Endothelial cell of umbilical vein (primary cell): ENCODE measurements around the gene GTF2H4. TPM values are rescaled to one million over a fixed set of nuclear protein-coding genes. Genes with fewer than 3 reads are reported as not detected.

Experiments used
- BruUV-seq: library from RNA; stranded (reverse); fragments of 400-500 nt; replicated peaks from 2 replicates; lab custom pipeline; 2021; lab: Mats Ljungman, UMichigan
- CTCF ChIA-PET: fragments of 300-600, 350-600 bp; sonication (Branson Sonifier 250); formaldehyde crosslinking; loops from one replicate; lab custom pipeline; 2021; ENCODE audit warnings: antibody characterized with exemption, inconsistent platforms; lab: Charles Lee
- POLR2A ChIA-PET: fragments of 300-600, 350-600 bp; sonication (Branson Sonifier 250); formaldehyde crosslinking; loops from one replicate; lab custom pipeline; 2021; ENCODE audit warnings: antibody characterized with exemption, inconsistent platforms; lab: Charles Lee
- DNase-seq: peaks from one replicate; pipeline ENCODE4 v3.0.0-alpha.2; 2011; ENCODE audit warnings: low read depth, low spot score
- FAIRE-seq: peaks from 2 replicates; lab custom pipeline; 2011; peaks lifted over from hg19 to GRCh38; lab: Jason Lieb, UNC
- H2AFZ ChIP-seq: 2 replicates; pipeline ENCODE4 v1.6.0; 2012; ENCODE audit warnings: low read depth, low read length, control low read depth, inconsistent platforms
- H3K27ac ChIP-seq: 2 replicates; pipeline ENCODE4 v1.5.1; 2011; ENCODE audit warnings: low read depth, mild to moderate bottlenecking, control low read depth, low read length, moderate library complexity; ENCODE audit not compliant: insufficient read depth
- H3K27me3 ChIP-seq, 2 experiments: 2 replicates each; pipeline versions ENCODE4 v1.6.0 to v1.6.1; 2011; ENCODE audit warnings: low read length in 2 of 2, mixed read lengths in 1 of 2; ENCODE audit not compliant: control insufficient read depth in 2 of 2, insufficient read depth in 2 of 2
- H3K36me3 ChIP-seq, 2 experiments: 2 replicates in 1 of 2; 3 replicates in 1 of 2; pipeline ENCODE4 v1.5.1; 2011; ENCODE audit warnings: low read length in 2 of 2, mild to moderate bottlenecking in 1 of 2, moderate library complexity in 1 of 2; ENCODE audit not compliant: control insufficient read depth in 2 of 2, insufficient read depth in 2 of 2; ENCODE audit errors: extremely low read depth in 1 of 2
- H3K4me1 ChIP-seq: 3 replicates; pipeline ENCODE4 v1.5.1; 2011; ENCODE audit warnings: mild to moderate bottlenecking, low read length; ENCODE audit not compliant: control insufficient read depth, insufficient read depth; ENCODE audit errors: extremely low read depth
- H3K4me2 ChIP-seq: 2 replicates; pipeline ENCODE4 v1.6.1; 2011; ENCODE audit warnings: low read length, control low read depth, mixed read lengths; ENCODE audit not compliant: insufficient read depth
- H3K4me3 ChIP-seq, 3 experiments: fragments of 200-600 bp in 1 of 3; sonication (generic), shearing (Covaris generic) in 1 of 3; replicated peaks in 1 of 3; 2 replicates each; pipeline ENCODE4 v1.5.1; 2011 to 2016; ENCODE audit warnings: control low read depth in 3 of 3, low read length in 3 of 3, mild to moderate bottlenecking in 2 of 3, inconsistent platforms in 1 of 3, low read depth in 1 of 3, moderate library complexity in 1 of 3; ENCODE audit not compliant: insufficient read depth in 1 of 3
- H3K79me2 ChIP-seq: 2 replicates; pipeline ENCODE4 v1.6.0; 2012; ENCODE audit warnings: low read length, inconsistent platforms; ENCODE audit not compliant: control insufficient read depth, insufficient read depth
- H3K9ac ChIP-seq: replicated peaks from 2 replicates; pipeline ENCODE3; 2011; ENCODE audit warnings: low read length, control low read depth; ENCODE audit not compliant: insufficient read depth; ENCODE audit errors: extremely low read depth
- H3K9me1 ChIP-seq: replicated peaks from 3 replicates; pipeline ENCODE4 v1.6.0; 2011; ENCODE audit warnings: mild to moderate bottlenecking, low read length; ENCODE audit not compliant: control insufficient read depth, insufficient read depth; ENCODE audit errors: extremely low read depth
- H3K9me3 ChIP-seq: replicated peaks from 2 replicates; pipeline ENCODE4 v1.5.1; 2012; ENCODE audit warnings: low read length, inconsistent platforms; ENCODE audit not compliant: control insufficient read depth, insufficient read depth
- H4K20me1 ChIP-seq: replicated peaks from 2 replicates; pipeline ENCODE3; 2011; ENCODE audit warnings: mild to moderate bottlenecking, low read length; ENCODE audit not compliant: control insufficient read depth, insufficient read depth; ENCODE audit errors: extremely low read depth
- CTCF ChIP-seq, 2 donors: IDR thresholded peaks; 1 replicate in 1 of 2; 2 replicates in 1 of 2; pipeline ENCODE4 v1.5.1; 2011; ENCODE audit warnings: low read length in 2 of 2, mild to moderate bottlenecking in 2 of 2, moderate library complexity in 2 of 2, control low read depth in 1 of 2, inconsistent platforms in 1 of 2, low read depth in 1 of 2; ENCODE audit not compliant: insufficient read depth in 1 of 2; ENCODE audit errors: extremely low read depth in 1 of 2
- EZH2 ChIP-seq: IDR thresholded peaks from 2 replicates; pipeline ENCODE4 v1.6.1; 2012; ENCODE audit warnings: borderline replicate concordance, low read depth, mild to moderate bottlenecking, moderate library complexity, low read length, inconsistent platforms; ENCODE audit not compliant: severe bottlenecking
- FOS ChIP-seq: IDR thresholded peaks from 2 replicates; pipeline ENCODE4 v1.6.1; 2011; ENCODE audit warnings: mild to moderate bottlenecking, low read length, moderate library complexity, borderline replicate concordance; ENCODE audit not compliant: insufficient read depth
- GATA2 ChIP-seq: IDR thresholded peaks from 2 replicates; pipeline ENCODE4 v1.7.0; 2011; ENCODE audit warnings: low read depth, mild to moderate bottlenecking, moderate library complexity, mixed read lengths, low read length; ENCODE audit not compliant: insufficient read length, insufficient read depth
- JUN ChIP-seq: IDR thresholded peaks from 2 replicates; pipeline ENCODE4 v1.6.1; 2011; ENCODE audit warnings: borderline replicate concordance, low read depth; ENCODE audit not compliant: insufficient read length, insufficient read depth
- MAX ChIP-seq: IDR thresholded peaks from 2 replicates; pipeline ENCODE4 v1.6.1; 2011; ENCODE audit not compliant: insufficient read depth, insufficient read length
- MYC ChIP-seq: IDR thresholded peaks from one replicate; pipeline ENCODE4 v1.6.1; 2011; ENCODE audit warnings: mild to moderate bottlenecking, low read depth, low read length
- POLR2A ChIP-seq: IDR thresholded peaks from 2 replicates; pipeline ENCODE4 v1.6.1; 2012; ENCODE audit warnings: low read depth, mild to moderate bottlenecking, control low read depth, low read length
- POLR2AphosphoS5 ChIP-seq: IDR thresholded peaks from 2 replicates; pipeline ENCODE4 v1.6.1; 2012; ENCODE audit warnings: low read depth, mild to moderate bottlenecking, control low read depth, low read length, moderate library complexity; ENCODE audit not compliant: insufficient read depth
- dilution Hi-C: fragments of 300-500 bp; cut with MboI; formaldehyde crosslinking; loops from one replicate; pipeline ENCODE4 v1.15.0; 2019; ENCODE audit warnings: low sequenced_read_pairs; ENCODE audit not compliant: extremely low pct_ligation_motif_present
- intact Hi-C: fragments of 100-400 bp; cut with micrococcal nuclease; formaldehyde crosslinking; loops from one replicate; pipeline ENCODE4 v1.10.0; 2022
- polyA plus RNA-seq, 4 experiments: library from polyadenylated mRNA; depleted of rRNA in 3 of 4; stranded (reverse) in 3 of 4; unstranded in 1 of 4; fragments of >200 nt; gene quantifications; 2 replicates each; pipeline versions ENCODE4 v1.2.1 to v1.2.3, GENCODE V29; 2011 to 2012; ENCODE audit warnings: missing spikeins in 1 of 4
- total RNA-seq: library from RNA; stranded (reverse); gene quantifications from 2 replicates; pipeline ENCODE4 v1.2.3, GENCODE V29; 2021

The GTF2H4 gene
- total and polyA plus RNA-seq, 2 donors (not counting 3 experiments of a cell fraction or from before 2014, with no cell fraction given): 40.5 to 52.6 TPM

- Histone ChIP-seq H3K4me3 (no peak within 1 kb of the TSS), H3K9me1 (no peaks in the 10 kb centered on the region), H2AFZ (no peak within 1 kb of the TSS), H4K20me1 (no peaks in the 10 kb centered on the region), H3K4me1 (no peaks in the 10 kb centered on the region), H3K36me3 (no peaks in the 10 kb centered on the region), H3K9ac (no peak within 1 kb of the TSS), H3K27ac (no peak within 1 kb of the TSS), H3K4me2 (no peak within 1 kb of the TSS), H3K27me3 (peaks cover 3 to 11% of the 10 kb centered on the region in 2 experiments), H3K79me2 (no peaks in the 10 kb centered on the region), H3K9me3 (no peaks in the 10 kb centered on the region)
- DNase-seq (no peak), FAIRE-seq (no peak)
- TF ChIP-seq CTCF (IDR thresholded peaks at IDR 0.05; ENCODE audit: extremely low read depth in 1 of 2, insufficient read depth in 1 of 2, low read depth in 1 of 2, low read length in 2 of 2): no peak
- TF ChIP-seq POLR2AphosphoS5: no peak
- TF ChIP-seq GATA2: no peak
- TF ChIP-seq FOS: no peak
- TF ChIP-seq POLR2A: no peak
- TF ChIP-seq JUN: no peak
- TF ChIP-seq MAX: no peak
- no peak for TF ChIP-seq MYC
- TF ChIP-seq EZH2: no peak
- ChIA-PET POLR2A (no interaction called here), CTCF (interaction anchor here (0.6 to 3.8 kb wide), 6 partner anchors 8 to 175 kb away, joined by 3 to 37 read pairs (median 6); partner anchors contain the start of genes PSORS1C1 and SFTA2)
- BruUV-seq: no TSS peak
- intact Hi-C loops (no loop called here), dilution Hi-C loops (no loop called here)
Measured at GRCh38 chr6:30940361-30940986, 32.5 kb downstream of the GTF2H4 start, which contains the start of gene MUCL3. TSS of gene MUCL3 (plus strand) at chr6:30940973. CDS start at chr6:30941000, 27 bp downstream.
